SIG-M5 treated with dmso at 0.1 percent for 504 hours (cell line): ENCODE results near the gene MAD2L2.

Source experiments
- DNase-seq: peaks from one replicate; lab custom pipeline; 2025; ENCODE audit not compliant: unreplicated experiment; lab: John Stamatoyannopoulos, UW

Gene MAD2L2

DNA sequence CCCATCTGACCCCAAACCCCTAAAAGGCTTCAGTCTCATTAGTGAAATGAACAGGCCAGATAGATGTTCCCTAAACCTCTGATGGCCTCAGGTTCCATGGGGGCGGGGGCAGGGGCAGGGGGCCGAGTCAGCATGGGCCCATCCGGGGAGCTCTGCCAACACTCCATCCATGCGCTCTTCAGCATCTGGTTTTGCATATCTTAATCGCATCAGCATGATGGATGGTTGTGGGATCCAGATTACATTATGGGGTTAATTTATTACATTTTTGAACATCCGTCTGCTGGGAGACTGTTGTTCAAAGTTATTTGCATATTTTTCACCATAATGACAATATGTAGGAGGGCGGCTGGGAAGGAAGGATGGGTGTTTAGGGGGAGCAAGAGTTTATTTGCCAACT is 3.1 kb upstream of the MAD2L2 start:
- DNase-seq = no peak

GRCh38 chr1:11682799-11683198 is 1.9 kb upstream of the MAD2L2 start:
- DNase-seq = no peak

DNA sequence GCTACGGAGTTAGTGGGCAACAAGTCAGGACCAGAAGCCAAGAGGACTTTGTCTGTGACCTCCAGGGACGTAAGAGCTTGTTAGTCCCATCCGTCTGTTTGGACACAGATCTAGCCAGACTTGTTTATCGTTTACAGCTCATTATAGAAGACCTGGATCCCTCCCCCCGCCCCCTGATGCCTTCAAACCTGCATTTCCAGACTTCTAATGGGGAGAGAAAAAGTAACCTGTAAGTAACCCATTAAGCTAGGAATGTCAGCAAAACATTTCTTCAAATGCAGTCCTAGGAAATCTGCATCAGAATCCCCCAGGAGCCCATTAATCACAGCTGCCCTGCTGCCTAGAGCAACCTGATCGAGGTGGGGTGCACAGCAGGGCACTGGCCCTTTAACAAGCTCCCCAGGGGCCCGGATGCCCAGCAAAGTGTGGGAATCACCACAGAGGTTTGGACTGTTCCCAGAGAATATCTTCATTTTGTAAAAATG is 1.4 kb upstream of the MAD2L2 start:
- DNase-seq = no peak

GRCh38 chr1:11680270-11681070 is 478 bp downstream of the MAD2L2 start:
- DNase-seq = peak; percentile 42

DNA sequence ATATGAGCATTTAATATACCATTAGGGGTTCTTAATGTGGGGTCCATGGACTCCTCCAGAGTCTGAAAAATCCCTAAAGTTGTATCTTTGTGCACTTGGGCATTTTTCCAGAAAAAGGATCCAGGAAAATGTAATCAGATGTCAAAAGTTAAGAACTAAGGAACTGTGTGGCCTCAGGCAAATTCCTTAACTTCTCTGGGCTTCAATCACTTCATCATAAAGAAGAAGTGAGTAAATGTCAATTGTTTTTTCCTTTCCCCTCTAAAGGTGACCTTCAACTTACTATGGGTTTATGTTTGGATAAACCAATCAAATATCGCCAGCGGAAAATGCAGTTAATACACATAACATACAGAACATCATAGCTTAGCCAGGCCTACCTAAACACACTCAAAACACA is 2.5 kb downstream of the MAD2L2 start:
- no peak for DNase-seq

- DNase-seq = no peak
Observed at GRCh38 chr1:11676386-11677103, 4.4 kb downstream of the MAD2L2 start.

- no peak for DNase-seq
Observed at GRCh38 chr1:11675325-11675724, 5.6 kb downstream of the MAD2L2 start.

DNA sequence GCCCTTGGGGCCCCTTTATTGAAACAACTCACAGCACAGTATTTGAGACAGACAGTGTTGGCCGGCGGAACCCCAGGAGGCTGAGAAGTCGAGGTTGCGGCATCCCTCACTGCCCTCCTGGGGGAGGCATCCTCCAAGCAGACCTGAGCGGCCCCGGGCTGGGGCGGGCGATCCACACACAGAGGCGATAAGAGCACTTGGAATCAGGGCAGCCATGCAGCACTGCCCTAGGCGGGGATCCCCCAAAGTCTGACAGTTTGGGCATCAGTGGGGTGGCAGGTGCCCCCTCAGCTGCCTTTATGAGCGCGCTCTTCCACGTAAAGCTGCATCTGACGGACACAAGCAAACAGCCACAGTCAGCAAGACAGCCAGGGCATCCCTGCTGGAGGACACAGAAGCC is 6.5 kb downstream of the MAD2L2 start:
- no peak for DNase-seq

GRCh38 chr1:11673089-11673769 is 7.7 kb downstream of the MAD2L2 start:
- DNase-seq = no peak

DNA sequence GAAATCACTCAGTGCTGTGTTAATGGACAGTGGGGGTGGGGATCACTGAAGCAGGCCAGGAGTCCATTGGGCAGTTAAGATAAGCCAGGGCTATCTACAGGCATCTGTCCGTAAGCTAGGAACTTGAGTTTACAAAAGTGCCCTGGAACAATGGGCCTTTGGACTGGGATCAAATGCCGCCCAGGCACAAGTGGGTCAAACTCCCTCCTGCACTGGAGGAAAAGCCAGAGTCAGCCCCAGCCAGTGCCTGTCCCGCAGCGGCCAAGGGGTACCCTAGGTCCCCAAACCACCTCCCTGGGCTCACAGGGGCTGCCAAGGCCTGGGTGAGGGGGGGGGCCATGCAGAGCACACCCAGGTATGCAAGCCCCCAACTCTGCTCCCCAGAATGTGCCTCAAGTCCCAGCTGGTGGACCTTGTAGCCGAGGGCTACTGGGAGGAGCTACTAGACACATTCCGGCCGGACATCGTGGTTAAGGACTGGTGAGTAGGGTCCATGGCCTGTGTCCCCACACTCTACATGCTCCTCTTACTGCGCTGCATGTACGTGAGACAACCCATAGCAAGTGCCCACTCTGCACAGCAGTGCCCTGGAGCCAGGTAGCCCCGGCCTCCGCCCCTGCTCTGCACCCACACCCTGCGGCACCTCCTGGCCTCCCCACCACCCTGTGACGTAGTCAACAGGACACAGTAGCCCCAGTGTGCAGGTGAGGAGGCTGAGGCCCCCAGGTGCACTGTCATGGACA is 9.2 kb downstream of the MAD2L2 start:
- no peak for DNase-seq

- DNase-seq = no peak
Observed at GRCh38 chr1:11671205-11671543, 9.8 kb downstream of the MAD2L2 start.

DNA sequence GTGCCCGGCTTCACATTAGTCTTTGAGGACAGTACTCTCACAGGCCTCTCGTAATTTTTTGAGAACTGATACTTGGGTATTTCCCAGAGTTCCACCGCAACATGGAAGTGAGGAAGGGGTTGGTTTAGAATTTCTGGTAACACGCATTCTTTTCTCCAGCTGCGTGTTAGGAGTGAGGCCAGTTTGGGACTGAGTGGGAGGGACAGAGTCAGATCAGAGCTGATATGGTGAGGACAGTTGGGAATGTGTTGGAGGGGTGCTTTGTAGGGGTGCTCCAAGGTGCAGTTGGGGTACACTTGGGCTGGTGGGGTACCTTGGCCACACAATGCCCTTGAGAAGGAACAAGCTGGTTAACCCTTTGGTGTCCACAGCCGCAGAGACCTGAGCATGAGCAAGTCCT is 10.2 kb downstream of the MAD2L2 start:
- no peak for DNase-seq

DNA sequence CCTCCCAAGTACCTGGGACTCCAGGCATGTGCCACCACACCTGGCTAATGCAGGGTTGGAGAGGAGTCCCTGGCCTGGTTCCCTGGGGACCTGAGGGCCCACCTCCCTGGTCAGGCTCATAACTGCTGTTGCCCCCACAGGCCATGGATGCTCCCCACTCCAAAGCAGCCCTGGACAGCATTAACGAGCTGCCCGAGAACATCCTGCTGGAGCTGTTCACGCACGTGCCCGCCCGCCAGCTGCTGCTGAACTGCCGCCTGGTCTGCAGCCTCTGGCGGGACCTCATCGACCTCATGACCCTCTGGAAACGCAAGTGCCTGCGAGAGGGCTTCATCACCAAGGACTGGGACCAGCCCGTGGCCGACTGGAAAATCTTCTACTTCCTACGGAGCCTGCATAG is 12.4 kb downstream of the MAD2L2 start:
- no peak for DNase-seq

DNA sequence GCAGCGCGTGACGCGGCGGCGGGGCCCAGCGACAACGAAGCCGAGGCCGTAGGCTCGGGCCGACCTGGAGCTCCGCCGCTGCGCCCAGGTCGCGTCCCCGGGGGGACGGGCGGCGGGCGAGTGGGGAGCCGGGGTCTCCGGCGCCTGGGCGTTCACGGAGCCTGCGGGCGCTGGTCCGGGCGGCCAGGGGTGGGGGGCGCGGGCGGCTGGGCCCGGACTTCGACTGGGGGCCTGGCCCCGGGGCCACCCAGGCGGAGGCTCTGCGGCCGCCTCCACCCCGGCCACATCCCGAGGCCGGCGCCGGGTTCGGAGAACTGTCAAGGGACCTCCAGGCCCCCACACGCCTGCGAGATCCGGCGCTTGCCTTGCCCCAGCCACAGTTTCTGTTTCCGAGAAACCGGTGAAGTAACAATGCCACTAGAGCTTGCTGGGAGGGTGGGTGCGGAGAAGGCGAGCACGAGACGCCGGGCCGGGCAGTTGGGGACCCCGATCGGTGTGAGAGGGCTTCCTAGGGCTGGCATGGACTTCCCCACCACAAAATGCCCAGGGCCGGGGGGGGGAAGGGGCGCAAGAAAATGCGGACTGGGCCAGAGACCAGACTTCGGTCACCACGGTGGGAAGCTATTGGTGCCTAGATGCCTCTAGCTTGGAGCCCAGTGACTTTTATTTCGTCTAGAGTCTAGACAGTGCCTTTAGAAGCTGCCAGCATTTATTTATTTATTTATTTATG is 16.4 kb downstream of the MAD2L2 start:
- DNase-seq = no peak

DNA sequence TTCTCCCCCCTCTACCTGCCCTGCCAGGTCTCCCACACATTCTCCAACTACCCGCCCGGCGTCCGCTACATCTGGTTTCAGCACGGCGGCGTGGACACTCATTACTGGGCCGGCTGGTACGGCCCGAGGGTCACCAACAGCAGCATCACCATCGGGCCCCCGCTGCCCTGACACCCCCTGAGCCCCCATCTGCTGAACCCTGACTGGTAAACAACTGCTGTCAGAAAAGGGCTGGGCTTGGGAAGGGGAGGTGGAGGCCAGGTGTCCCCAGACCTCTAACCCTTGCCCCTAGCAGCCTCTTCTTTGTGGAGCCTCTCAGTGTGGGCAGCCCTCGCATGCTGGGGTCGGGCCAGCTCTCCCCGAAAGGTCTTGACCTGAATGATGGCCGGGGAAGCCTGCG is 19.8 kb downstream of the MAD2L2 start:
- DNase-seq = no peak

DNA sequence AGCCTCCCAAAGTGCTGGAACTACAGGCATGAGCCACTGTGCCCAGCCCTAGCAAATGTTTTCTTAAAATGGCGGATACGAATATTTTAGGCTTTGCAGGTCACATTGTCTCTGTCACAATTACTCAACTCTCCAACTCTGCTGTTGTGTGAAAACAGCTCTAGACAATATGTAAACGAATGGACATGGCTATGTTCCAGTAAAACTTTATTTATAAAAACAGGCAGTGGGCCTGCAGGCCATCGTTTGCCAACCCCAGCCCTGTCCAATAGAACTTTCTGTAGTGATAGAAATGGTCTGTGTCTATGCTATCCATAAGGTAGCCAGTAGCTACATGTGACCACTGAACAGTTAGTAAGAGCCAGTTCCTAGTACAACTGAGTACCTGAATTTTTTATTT is 21.2 kb downstream of the MAD2L2 start:
- DNase-seq = no peak

DNA sequence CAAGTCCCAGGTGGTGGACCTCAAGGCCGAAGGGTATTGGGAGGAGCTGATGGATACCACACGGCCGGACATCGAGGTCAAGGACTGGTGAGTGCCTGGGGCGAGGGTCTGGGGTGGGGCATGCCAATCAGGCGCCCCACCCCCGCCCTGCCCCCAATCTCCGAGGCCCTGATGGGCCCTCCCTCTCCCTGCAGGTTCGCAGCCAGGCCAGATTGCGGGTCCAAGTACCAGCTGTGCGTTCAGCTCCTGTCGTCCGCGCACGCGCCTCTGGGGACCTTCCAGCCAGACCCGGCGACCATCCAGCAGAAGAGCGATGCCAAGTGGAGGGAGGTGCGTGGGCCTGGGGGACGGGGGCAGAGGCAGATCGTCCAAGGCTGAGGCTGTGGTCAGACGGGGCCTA is 22.4 kb downstream of the MAD2L2 start:
- DNase-seq = no peak

- no peak for DNase-seq
Observed at GRCh38 chr1:11657654-11658053, 23.3 kb downstream of the MAD2L2 start.

GRCh38 chr1:11654939-11655808 is 25.8 kb downstream of the MAD2L2 start:
- no peak for DNase-seq
